ENCODE results near the gene CEP78. TPM values are rescaled to one million over a fixed set of nuclear protein-coding genes. Genes with fewer than 3 reads are reported as not detected.

The CEP78 gene
- total RNA-seq, 1 donor from 2014 or later, result 21.5 TPM

DNA sequence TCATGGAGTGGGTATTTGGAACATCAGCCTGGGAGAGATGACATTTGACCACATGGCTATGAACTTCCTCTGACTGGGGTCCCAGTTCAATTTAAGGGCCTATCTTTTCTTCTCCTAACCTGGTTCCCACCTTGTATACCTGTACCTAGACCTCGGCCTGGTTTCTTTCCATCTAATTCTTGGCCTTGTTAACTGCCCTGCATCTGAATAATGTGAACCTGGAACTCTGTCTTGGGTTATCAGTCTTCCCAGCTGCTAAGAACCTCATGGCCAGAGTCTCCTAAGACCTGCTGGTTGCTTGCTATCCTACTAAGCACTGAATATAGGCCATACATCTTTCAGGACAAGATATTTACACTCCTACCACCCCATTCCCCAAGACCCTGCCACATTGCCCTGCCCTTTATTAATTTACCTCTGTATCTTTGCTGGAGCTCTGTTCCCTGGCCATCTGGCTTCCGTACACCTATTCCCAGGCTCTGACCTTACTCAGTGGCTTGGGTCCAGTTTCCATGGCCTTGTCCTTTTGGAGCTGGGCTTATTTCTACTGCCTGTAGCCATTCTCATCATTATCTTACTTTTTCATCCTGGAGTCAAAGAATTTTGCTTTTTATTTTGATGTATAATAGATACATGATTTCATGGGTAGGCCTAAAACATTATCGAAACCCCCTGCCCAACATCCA lies 67.6 kb downstream of the CEP78 start:
- Mint-ChIP-seq H3K36me3 (ENCODE audit: low read depth, unreplicated experiment) (peaks cover 51% of the 10 kb centered on the region), H3K27me3 (ENCODE audit: low read depth, unreplicated experiment) (no peaks in the 10 kb centered on the region), H3K9me3 (ENCODE audit: unreplicated experiment) (no peaks in the 10 kb centered on the region), H3K27ac (ENCODE audit: unreplicated experiment) (no peak overlapping the region), H3K4me1 (ENCODE audit: low read depth, unreplicated experiment) (peaks cover 16% of the 10 kb centered on the region), H3K4me3 (ENCODE audit: unreplicated experiment) (no peak overlapping the region)
- DNase-seq (ENCODE audit: low read depth) (no peak), FAIRE-seq (no peak)
- Histone ChIP-seq H3K4me1 (ENCODE audit: insufficient read depth, low read length) (no peaks in the 10 kb centered on the region), H3K79me2 (ENCODE audit: insufficient read depth, low read length) (peaks cover 7% of the 10 kb centered on the region), H2AFZ (ENCODE audit: low read depth, low read length) (no peak overlapping the region), H3K27me3 (ENCODE audit: insufficient read depth, low read length) (no peaks in the 10 kb centered on the region), H4K20me1 (ENCODE audit: insufficient read depth, low read length) (no peaks in the 10 kb centered on the region), H3K36me3 (ENCODE audit: insufficient read depth, low read length) (peaks cover 13% of the 10 kb centered on the region), H3K27ac (ENCODE audit: low read depth, low read length) (no peak overlapping the region), H3K4me3 (ENCODE audit: insufficient read depth, low read depth, low read length) (no peak overlapping the region), H3K9me3 (ENCODE audit: insufficient read depth, low read depth, low read length) (no peaks in the 10 kb centered on the region), H3K4me2 (ENCODE audit: low read length) (no peak overlapping the region), H3K9ac (ENCODE audit: low read length) (no peak overlapping the region)
- TF ChIP-seq EZH2 (IDR thresholded peaks at IDR 0.05; ENCODE audit: insufficient read depth, low read length), result no peak
- TF ChIP-seq, protein P1, sequence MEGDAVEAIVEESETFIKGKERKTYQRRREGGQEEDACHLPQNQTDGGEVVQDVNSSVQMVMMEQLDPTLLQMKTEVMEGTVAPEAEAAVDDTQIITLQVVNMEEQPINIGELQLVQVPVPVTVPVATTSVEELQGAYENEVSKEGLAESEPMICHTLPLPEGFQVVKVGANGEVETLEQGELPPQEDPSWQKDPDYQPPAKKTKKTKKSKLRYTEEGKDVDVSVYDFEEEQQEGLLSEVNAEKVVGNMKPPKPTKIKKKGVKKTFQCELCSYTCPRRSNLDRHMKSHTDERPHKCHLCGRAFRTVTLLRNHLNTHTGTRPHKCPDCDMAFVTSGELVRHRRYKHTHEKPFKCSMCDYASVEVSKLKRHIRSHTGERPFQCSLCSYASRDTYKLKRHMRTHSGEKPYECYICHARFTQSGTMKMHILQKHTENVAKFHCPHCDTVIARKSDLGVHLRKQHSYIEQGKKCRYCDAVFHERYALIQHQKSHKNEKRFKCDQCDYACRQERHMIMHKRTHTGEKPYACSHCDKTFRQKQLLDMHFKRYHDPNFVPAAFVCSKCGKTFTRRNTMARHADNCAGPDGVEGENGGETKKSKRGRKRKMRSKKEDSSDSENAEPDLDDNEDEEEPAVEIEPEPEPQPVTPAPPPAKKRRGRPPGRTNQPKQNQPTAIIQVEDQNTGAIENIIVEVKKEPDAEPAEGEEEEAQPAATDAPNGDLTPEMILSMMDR (IDR thresholded peaks at IDR 0.05; ENCODE audit: insufficient read depth, low read depth, low read length), result no peak

DNA sequence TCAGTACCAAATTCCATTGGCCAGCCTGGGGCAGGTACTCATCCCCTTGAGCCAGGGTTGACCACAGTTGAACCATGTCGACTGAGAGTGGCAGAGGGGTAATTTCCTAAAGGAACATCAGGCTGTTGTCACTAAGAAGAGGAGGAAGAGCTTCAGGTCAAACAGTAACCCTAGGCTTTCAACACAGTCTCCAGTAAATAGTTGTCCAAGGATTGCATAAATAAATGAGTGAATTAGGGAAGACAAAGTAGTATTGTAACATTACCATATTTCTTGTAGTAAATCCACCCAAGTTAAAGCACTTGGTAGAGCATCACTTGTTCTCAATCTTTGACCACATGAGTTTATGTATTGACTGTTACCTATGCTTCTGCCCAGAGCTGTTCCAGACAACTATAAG lies 68.5 kb downstream of the CEP78 start:
- Mint-ChIP-seq H3K4me3 (ENCODE audit: unreplicated experiment) (no peak overlapping the region), H3K4me1 (ENCODE audit: low read depth, unreplicated experiment) (peaks cover 16% of the 10 kb centered on the region), H3K36me3 (ENCODE audit: low read depth, unreplicated experiment) (peaks cover 49% of the 10 kb centered on the region), H3K27me3 (ENCODE audit: low read depth, unreplicated experiment) (no peaks in the 10 kb centered on the region), H3K27ac (ENCODE audit: unreplicated experiment) (no peak overlapping the region), H3K9me3 (ENCODE audit: unreplicated experiment) (no peaks in the 10 kb centered on the region)
- no peak overlapping the region for H3K9ac ChIP-seq (ENCODE audit: low read length)
- H3K79me2 ChIP-seq (ENCODE audit: insufficient read depth, low read length), result peaks cover 3% of the 10 kb centered on the region
- TF ChIP-seq, protein P1 (IDR thresholded peaks at IDR 0.05; ENCODE audit: insufficient read depth, low read depth, low read length), result no peak
- no peak for TF ChIP-seq EZH2 (IDR thresholded peaks at IDR 0.05; ENCODE audit: insufficient read depth, low read length)
- no peak overlapping the region for H3K27ac ChIP-seq (ENCODE audit: low read depth, low read length)
- H3K4me2 ChIP-seq (ENCODE audit: low read length), result no peak overlapping the region
- no peaks in the 10 kb centered on the region for H3K4me1 ChIP-seq (ENCODE audit: insufficient read depth, low read length)
- FAIRE-seq (no peak), DNase-seq (ENCODE audit: low read depth) (no peak)
- peaks cover 13% of the 10 kb centered on the region for H3K36me3 ChIP-seq (ENCODE audit: insufficient read depth, low read length)
- no peak overlapping the region for H2AFZ ChIP-seq (ENCODE audit: low read depth, low read length)
- no peak overlapping the region for H3K4me3 ChIP-seq (ENCODE audit: insufficient read depth, low read depth, low read length)
- H3K27me3 ChIP-seq (ENCODE audit: insufficient read depth, low read length), result no peaks in the 10 kb centered on the region
- H3K9me3 ChIP-seq (ENCODE audit: insufficient read depth, low read depth, low read length), result no peaks in the 10 kb centered on the region
- no peaks in the 10 kb centered on the region for H4K20me1 ChIP-seq (ENCODE audit: insufficient read depth, low read length)
